GM12878 (cell line): ENCODE data around the gene NR1H4. TPM values are rescaled to one million over a fixed set of nuclear protein-coding genes. Genes with fewer than 3 reads are reported as not detected.

Source experiments
- ATAC-seq: fragments of 200-7000 bp; cut with Tn5 transposase; 3 replicates; pipeline ENCODE4 v1.9.1; 2020; ENCODE audit warnings: mild to moderate bottlenecking, moderate library complexity
- BruUV-seq: library from RNA; stranded (reverse); fragments of 400-500 nt; replicated peaks from 2 replicates; lab custom pipeline; 2021; lab: Mats Ljungman, UMichigan
- CTCF ChIA-PET: fragments of 300-600 bp; sonication (Branson Sonifier 250); formaldehyde crosslinking; extraction: SDS; loops from one replicate; lab custom pipeline; 2021; ENCODE audit warnings: inconsistent platforms; lab: Yijun Ruan, JAX
- POLR2A ChIA-PET: fragments of 350-600 bp; formaldehyde crosslinking; extraction: SDS; loops from one replicate; lab custom pipeline; 2021; ENCODE audit warnings: inconsistent platforms; lab: Charles Lee
- RAD21 ChIA-PET: fragments of 300-600 bp; sonication (Branson Sonifier 250); formaldehyde crosslinking; loops from one replicate; lab custom pipeline; 2023; ENCODE audit warnings: antibody characterized with exemption; ENCODE audit not compliant: unreplicated experiment; lab: Charles Lee
- SMC1A ChIA-PET: fragments of 300-600 bp; sonication (Branson Sonifier 250); formaldehyde crosslinking; loops from one replicate; lab custom pipeline; 2023; ENCODE audit not compliant: unreplicated experiment, uncharacterized antibody; lab: Charles Lee
- DNase-seq: peaks from one replicate; pipeline ENCODE4 v3.0.0-alpha.2; 2011; ENCODE audit warnings: low read depth, low spot score
- FAIRE-seq: peaks from 3 replicates; lab custom pipeline; 2011; peaks lifted over from hg19 to GRCh38; lab: Jason Lieb, UNC
- H2AFZ ChIP-seq: 2 replicates; pipeline ENCODE4 v1.6.0; 2011; ENCODE audit warnings: low read depth, low read length, control low read depth; ENCODE audit not compliant: control insufficient read depth
- H3K27ac ChIP-seq: 2 replicates; pipeline ENCODE4 v1.5.1; 2011; ENCODE audit warnings: control low read depth; ENCODE audit not compliant: control insufficient read depth, insufficient read depth
- H3K27me3 ChIP-seq, 2 experiments: replicated peaks in 1 of 2; 2 replicates each; pipeline versions ENCODE4 v1.6.0 to v1.6.1; 2011; ENCODE audit warnings: low read length in 1 of 2; ENCODE audit not compliant: control insufficient read depth in 2 of 2, insufficient read depth in 2 of 2
- H3K36me3 ChIP-seq, 2 experiments: 2 replicates each; pipeline ENCODE4 v1.5.1; 2011; ENCODE audit warnings: low read length in 1 of 2; ENCODE audit not compliant: control insufficient read depth in 2 of 2, insufficient read depth in 2 of 2
- H3K4me1 ChIP-seq: 2 replicates; pipeline ENCODE4 v1.6.1; 2011; ENCODE audit warnings: mild to moderate bottlenecking, low read length, moderate library complexity, mixed read lengths; ENCODE audit not compliant: control insufficient read depth, insufficient read depth
- H3K4me2 ChIP-seq: 2 replicates; pipeline ENCODE4 v1.6.0; 2011; ENCODE audit warnings: control low read depth; ENCODE audit not compliant: control insufficient read depth, insufficient read depth
- H3K4me3 ChIP-seq: fragments of 200-600 bp; sonication (generic); 2 replicates; pipeline ENCODE4 v1.5.1; 2016
- H3K79me2 ChIP-seq: 2 replicates; pipeline ENCODE4 v1.6.0; 2011; ENCODE audit warnings: low read length; ENCODE audit not compliant: control insufficient read depth, insufficient read depth
- H3K9ac ChIP-seq: 2 replicates; pipeline ENCODE4 v1.8.0; 2011; ENCODE audit warnings: low read length, control low read depth, mixed read lengths; ENCODE audit not compliant: control insufficient read depth, insufficient read depth
- H3K9me3 ChIP-seq: replicated peaks from 3 replicates; pipeline ENCODE4 v1.5.1; 2011; ENCODE audit warnings: mild to moderate bottlenecking, low read length; ENCODE audit not compliant: control insufficient read depth, insufficient read depth
- H4K20me1 ChIP-seq: 2 replicates; pipeline ENCODE4 v1.6.0; 2011; ENCODE audit not compliant: control insufficient read depth, insufficient read depth
- CUX1 ChIP-seq: IDR thresholded peaks from 2 replicates; pipeline ENCODE4 v1.6.1; 2012; ENCODE audit warnings: improper control_type of control experiment, low read depth, low read length; ENCODE audit not compliant: insufficient replicate concordance
- ELK1 ChIP-seq: IDR thresholded peaks from 2 replicates; pipeline ENCODE4 v1.6.1; 2012; ENCODE audit warnings: low read depth, low read length, improper control_type of control experiment
- IKZF1 ChIP-seq: fragments of 450-650 bp; conservative IDR thresholded peaks from 2 replicates; pipeline ENCODE4 v1.6.1; 2017; ENCODE audit warnings: antibody characterized with exemption, mild to moderate bottlenecking
- KAT2A ChIP-seq: conservative IDR thresholded peaks from 2 replicates; pipeline ENCODE4 v1.6.1; 2011; ENCODE audit warnings: low read depth, low read length; ENCODE audit not compliant: control insufficient read depth
- MEF2B ChIP-seq: fragments of 450-650 bp; IDR thresholded peaks from 2 replicates; pipeline ENCODE4 v1.6.1; 2018; ENCODE audit warnings: mild to moderate bottlenecking, moderate library complexity; ENCODE audit not compliant: partially characterized antibody, poor library complexity, severe bottlenecking
- RAD51 ChIP-seq: fragments of 450-650 bp; IDR thresholded peaks from 2 replicates; pipeline ENCODE4 v1.6.1; 2016; ENCODE audit warnings: moderate library complexity, mild to moderate bottlenecking, inconsistent platforms
- RBBP5 ChIP-seq: fragments of 200-600 bp; sonication (generic); conservative IDR thresholded peaks from 2 replicates; pipeline ENCODE4 v1.6.1; 2016
- RCOR1 ChIP-seq: conservative IDR thresholded peaks from 2 replicates; pipeline ENCODE4 v1.6.1; 2012; ENCODE audit warnings: low read depth, low read length, improper control_type of control experiment
- RELB ChIP-seq: fragments of 450-650 bp; IDR thresholded peaks from 2 replicates; pipeline ENCODE4 v1.6.1; 2017; ENCODE audit warnings: low read depth, mild to moderate bottlenecking, moderate library complexity
- SMARCA5 ChIP-seq: fragments of 450-650 bp; IDR thresholded peaks from 2 replicates; pipeline ENCODE4 v1.6.1; 2017; ENCODE audit warnings: mild to moderate bottlenecking
- TCF3 ChIP-seq: IDR thresholded peaks from 2 replicates; pipeline ENCODE4 v1.6.1; 2012; ENCODE audit warnings: low read depth, mild to moderate bottlenecking, low read length, borderline replicate concordance; ENCODE audit not compliant: insufficient read depth
- WRNIP1 ChIP-seq: IDR thresholded peaks from 2 replicates; pipeline ENCODE4 v1.6.1; 2011; ENCODE audit warnings: low read depth, low read length, improper control_type of control experiment, borderline replicate concordance
- YBX1 ChIP-seq: fragments of 450-650 bp; IDR thresholded peaks from 2 replicates; pipeline ENCODE4 v1.6.1; 2016; ENCODE audit warnings: antibody characterized with exemption
- ZNF217 ChIP-seq: fragments of 450-650 bp; IDR thresholded peaks from 2 replicates; pipeline ENCODE4 v1.6.1; 2017; ENCODE audit warnings: antibody characterized with exemption, mild to moderate bottlenecking
- ZNF24 ChIP-seq: fragments of 450-650 bp; IDR thresholded peaks from 2 replicates; pipeline ENCODE4 v1.6.1; 2017; ENCODE audit warnings: antibody characterized with exemption, mild to moderate bottlenecking
- WGBS: methylation state at CpG from one replicate; pipeline ENCODE4 v1.1.6; 2016; ENCODE audit warnings: low lambda C conversion rate; ENCODE audit not compliant: insufficient replicate concordance, insufficient coverage; ENCODE audit errors: missing lambda C conversion rate; 5-methylcytosine and 5-hydroxymethylcytosine counted together
- in situ Hi-C: fragments of 300-500 bp; cut with MboI; formaldehyde crosslinking; loops from 9 replicates; pipeline ENCODE4 v1.14.3; 2018; ENCODE audit warnings: mixed read lengths
- intact Hi-C: fragments of 100-400 bp; cut with micrococcal nuclease; formaldehyde crosslinking; loops from one replicate; pipeline ENCODE4 v1.14.2; 2022; ENCODE audit not compliant: unreplicated experiment
- polyA plus RNA-seq, 11 experiments: library from polyadenylated mRNA; depleted of rRNA in 4 of 11; unstranded in 6 of 11; stranded (reverse) in 5 of 11; fragments of >200 nt; fragmentation: Nextera tagmentation in 4 of 11; fragmentation: Illumina TruSeq in 1 of 11; extraction: Ambion mirVana in 4 of 11; extraction: Trizol in 1 of 11; gene quantifications; 1 replicate in 1 of 11; 2 replicates in 10 of 11; pipeline versions ENCODE4 v1.2.1 to v1.2.3, GENCODE V29; 2011 to 2016; ENCODE audit warnings: inconsistent platforms in 2 of 11, missing spikeins in 2 of 11, low read depth in 1 of 11
- total RNA-seq, 4 experiments: library from RNA; depleted of rRNA in 3 of 4; stranded (reverse); fragments of >200 nt in 3 of 4; fragmentation: Illumina TruSeq in 1 of 4; extraction: Trizol in 1 of 4; gene quantifications; 2 replicates each; pipeline versions ENCODE4 v1.2.1 to v1.2.3, GENCODE V29; 2013 to 2021

The NR1H4 gene
- total and polyA plus RNA-seq, 10 of the 15 experiments (the other 5 are each of a cell fraction or from before 2014, with no cell fraction given) = 0.04 TPM; not detected in 9

DNA sequence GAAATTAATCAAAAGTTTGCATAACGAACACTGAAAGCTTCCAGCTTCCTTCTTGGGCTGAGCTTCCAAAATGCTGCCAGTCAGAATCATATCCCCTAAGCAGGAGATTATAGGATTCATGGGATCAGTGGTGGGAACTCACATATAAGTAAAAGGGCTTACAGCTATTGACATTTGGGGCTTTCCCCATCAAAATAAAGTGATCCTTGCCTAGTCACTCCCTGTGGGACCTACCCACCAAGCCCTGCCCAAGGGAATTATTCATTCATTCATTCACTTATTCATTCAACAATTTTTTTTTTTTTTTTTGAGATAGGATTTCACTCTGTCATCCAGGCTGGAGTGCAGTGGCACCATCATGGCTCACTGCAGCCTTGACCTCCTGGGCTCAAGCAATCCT, 47.5 kb upstream of the NR1H4 start (continued):
- TF ChIP-seq RCOR1 = no peak
- no peak for TF ChIP-seq ELK1
- TF ChIP-seq ZNF24 = no peak
- no peak for TF ChIP-seq IKZF1
- TF ChIP-seq RAD51 = no peak

- H3K9ac ChIP-seq = no peak overlapping the region
- WGBS = 3% methylated on average over 3 of the region's 3 CpGs
- H3K4me1 ChIP-seq = no peaks in the 10 kb centered on the region
- no peak overlapping the region for H2AFZ ChIP-seq
- BruUV-seq = no TSS peak
- no peaks in the 10 kb centered on the region for H3K36me3 ChIP-seq
- no peaks in the 10 kb centered on the region for H3K79me2 ChIP-seq
- ChIA-PET POLR2A (no interaction called here), SMC1A (no interaction called here), CTCF (no interaction called here), RAD21 (no interaction called here)
- intact Hi-C loops (no loop called here), in situ Hi-C loops (no loop called here)
- DNase-seq (no peak), ATAC-seq (no peak), FAIRE-seq (no peak)
- no peak overlapping the region for H3K4me3 ChIP-seq
- H4K20me1 ChIP-seq = no peaks in the 10 kb centered on the region
- peaks cover 0 to 2% of the 10 kb centered on the region in 2 experiments; a peak in 2 of 4 replicates for H3K27me3 ChIP-seq
- no peak overlapping the region for H3K4me2 ChIP-seq
- no peaks in the 10 kb centered on the region for H3K9me3 ChIP-seq
- H3K27ac ChIP-seq = no peak overlapping the region
- no peak for TF ChIP-seq WRNIP1
- no peak for TF ChIP-seq CUX1
- no peak for TF ChIP-seq KAT2A
- TF ChIP-seq RBBP5 = no peak
- TF ChIP-seq SMARCA5 = no peak
- no peak for TF ChIP-seq YBX1
- no peak for TF ChIP-seq TCF3
- TF ChIP-seq MEF2B = no peak
- no peak for TF ChIP-seq RELB
- no peak for TF ChIP-seq ZNF217
Measured at GRCh38 chr12:100427078-100427477, 46.6 kb upstream of the NR1H4 start.
